CD8-positive, alpha-beta memory T cell (primary cell): ENCODE results near the gene CDK5RAP2. TPM values are rescaled to one million over a fixed set of nuclear protein-coding genes. Genes with fewer than 3 reads are reported as not detected.

ENCODE experiments used
- CTCF ChIA-PET: fragments of 350-600 bp; sonication (Branson Sonifier 250); formaldehyde crosslinking; loops from one replicate; lab custom pipeline; 2021; ENCODE audit warnings: antibody characterized with exemption; lab: Charles Lee
- POLR2A ChIA-PET: fragments of 350-600 bp; sonication (Branson Sonifier 250); formaldehyde crosslinking; loops from one replicate; lab custom pipeline; 2021; ENCODE audit warnings: antibody characterized with exemption; lab: Charles Lee
- DNase-seq, 5 donors: peaks; one replicate each; pipeline versions ENCODE4 v3.0.0 to v3.0.0-alpha.2; 2020 to 2022; ENCODE audit warnings: mixed read lengths in 1 of 5
- H3K27ac ChIP-seq: one replicate; pipeline ENCODE4 v1.7.0; 2013; ENCODE audit warnings: low read depth, mild to moderate bottlenecking, low read length, moderate library complexity
- H3K27me3 ChIP-seq: 2 replicates; pipeline ENCODE4 v1.7.0; 2013; ENCODE audit warnings: low read length, mild to moderate bottlenecking; ENCODE audit not compliant: insufficient read depth, poor library complexity, severe bottlenecking
- H3K36me3 ChIP-seq: 2 replicates; pipeline ENCODE4 v1.7.0; 2013; ENCODE audit warnings: mild to moderate bottlenecking, low read length, moderate library complexity; ENCODE audit not compliant: insufficient read depth
- H3K4me1 ChIP-seq: 2 replicates; pipeline ENCODE4 v1.7.0; 2013; ENCODE audit warnings: mild to moderate bottlenecking, low read length, moderate library complexity; ENCODE audit not compliant: insufficient read depth
- H3K4me3 ChIP-seq: 2 replicates; pipeline ENCODE4 v1.7.0; 2013; ENCODE audit warnings: mild to moderate bottlenecking, low read length
- H3K9me3 ChIP-seq: 2 replicates; pipeline ENCODE4 v1.7.0; 2013; ENCODE audit warnings: mild to moderate bottlenecking, low read length
- H3K27ac Mint-ChIP-seq, 8 donors: one replicate each; pipeline ENCODE4 v1.8.0; 2020 to 2021; ENCODE audit warnings: mixed read lengths in 8 of 8, mild to moderate bottlenecking in 6 of 8, inconsistent platforms in 3 of 8, moderate library complexity in 3 of 8
- H3K27me3 Mint-ChIP-seq, 2 donors: one replicate each; pipeline ENCODE4 v1.8.0; 2020 to 2021; ENCODE audit warnings: mixed read lengths in 2 of 2, mild to moderate bottlenecking in 1 of 2, moderate library complexity in 1 of 2
- H3K36me3 Mint-ChIP-seq, 3 donors: one replicate each; pipeline ENCODE4 v1.8.0; 2020 to 2021; ENCODE audit warnings: mixed read lengths in 3 of 3, inconsistent platforms in 1 of 3, mild to moderate bottlenecking in 1 of 3
- H3K4me1 Mint-ChIP-seq, 3 donors: one replicate each; pipeline ENCODE4 v1.8.0; 2020 to 2021; ENCODE audit warnings: mixed read lengths in 3 of 3, inconsistent platforms in 1 of 3, mild to moderate bottlenecking in 1 of 3
- H3K4me3 Mint-ChIP-seq, 7 donors: one replicate each; pipeline ENCODE4 v1.8.0; 2020 to 2021; ENCODE audit warnings: mixed read lengths in 7 of 7, mild to moderate bottlenecking in 6 of 7, moderate library complexity in 4 of 7, inconsistent platforms in 2 of 7
- H3K9me3 Mint-ChIP-seq, 5 donors: one replicate each; pipeline ENCODE4 v1.8.0; 2020 to 2022; ENCODE audit warnings: mixed read lengths in 5 of 5, mild to moderate bottlenecking in 3 of 5, moderate library complexity in 2 of 5, inconsistent platforms in 1 of 5
- polyA plus RNA-seq: library from polyadenylated mRNA; unstranded; fragments of 300-500 nt; fragmentation: Illumina TruSeq; gene quantifications from one replicate; pipeline ENCODE4 v1.2.3, GENCODE V29; 2021
- total RNA-seq, 2 experiments: library from RNA; stranded (reverse); gene quantifications; one replicate each; pipeline ENCODE4 v1.2.3, GENCODE V29; 2021

Gene CDK5RAP2
- total and polyA plus RNA-seq, 3 experiments from 2014 or later = 34.0 to 56.8 (median 56.6) TPM

DNA sequence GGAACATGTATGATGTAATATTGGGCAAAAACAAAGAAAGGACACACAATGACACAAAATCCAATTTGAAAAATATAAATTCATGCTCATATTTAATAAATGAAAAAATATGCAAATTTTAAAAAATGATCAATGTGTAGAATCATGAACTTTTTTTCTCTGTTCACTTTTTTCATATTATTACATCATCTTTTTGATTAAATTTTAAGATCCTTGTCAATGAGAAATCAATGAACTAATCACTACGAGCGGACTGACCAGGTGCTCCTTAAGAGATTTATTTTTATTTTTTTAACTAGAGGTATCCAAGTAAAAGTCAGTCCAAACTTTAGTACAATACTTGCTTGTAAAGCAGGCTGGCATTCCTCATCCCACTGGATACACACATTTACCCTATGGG is 174.1 kb downstream of the CDK5RAP2 start:
- POLR2A ChIA-PET = no interaction called here
- H3K36me3 Mint-ChIP-seq = peaks cover 35 to 91% (median 47%) of the 10 kb centered on the region in 3 donors

DNA sequence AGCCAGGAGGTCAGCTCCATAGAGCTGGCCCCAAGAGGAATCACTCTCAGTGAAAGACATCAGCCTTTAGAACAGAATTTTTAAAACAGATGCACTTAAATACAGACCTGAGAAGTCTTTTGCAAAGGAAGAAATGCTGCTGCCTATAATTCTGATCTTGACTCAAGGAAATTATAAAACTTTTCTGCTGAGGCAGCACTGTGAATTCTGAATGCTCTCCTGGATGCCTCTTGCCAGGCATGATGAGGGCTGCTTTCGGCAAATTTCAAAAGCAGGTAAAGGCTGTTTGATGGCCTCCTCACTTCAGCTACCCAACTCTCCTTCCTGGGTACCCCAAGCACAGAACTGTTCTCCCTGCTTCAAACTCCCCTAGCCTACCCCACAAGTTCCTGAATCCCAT is 174.8 kb downstream of the CDK5RAP2 start:
- H3K36me3 ChIP-seq = peaks cover 52% of the 10 kb centered on the region
- no peak overlapping the region for H3K4me3 Mint-ChIP-seq
- ChIA-PET POLR2A (no interaction called here), CTCF (no interaction called here)
- peaks cover 34 to 91% (median 44%) of the 10 kb centered on the region in 3 donors for H3K36me3 Mint-ChIP-seq
- H3K27ac Mint-ChIP-seq = peak overlapping the region in 3 of 8 donors; percentile 24 to 63 (median 27)
- H3K4me1 ChIP-seq = no peaks in the 10 kb centered on the region
- H3K27me3 Mint-ChIP-seq = no peaks in the 10 kb centered on the region
- H3K27ac ChIP-seq = no peak overlapping the region
- no peaks in the 10 kb centered on the region for H3K9me3 ChIP-seq
- no peaks in the 10 kb centered on the region for H3K9me3 Mint-ChIP-seq
- no peak overlapping the region for H3K4me3 ChIP-seq
- DNase-seq = no peak
- no peaks in the 10 kb centered on the region for H3K4me1 Mint-ChIP-seq
- no peaks in the 10 kb centered on the region for H3K27me3 ChIP-seq

More for the DNA sequence above, 174.1 kb downstream of the CDK5RAP2 start:
- CTCF ChIA-PET = no interaction called here
- no peaks in the 10 kb centered on the region for H3K27me3 ChIP-seq
- H3K9me3 ChIP-seq = no peaks in the 10 kb centered on the region
- H3K4me1 ChIP-seq = no peaks in the 10 kb centered on the region
- Mint-ChIP-seq H3K27me3 (peaks cover 0 to 3% of the 10 kb centered on the region in 2 donors), H3K9me3 (no peaks in the 10 kb centered on the region), H3K4me3 (no peak overlapping the region), H3K27ac (no peak overlapping the region), H3K4me1 (no peaks in the 10 kb centered on the region)
- no peak for DNase-seq
- no peak overlapping the region for H3K27ac ChIP-seq
- peaks cover 47% of the 10 kb centered on the region for H3K36me3 ChIP-seq
- H3K4me3 ChIP-seq = no peak overlapping the region

- no peaks in the 10 kb centered on the region for H3K27me3 Mint-ChIP-seq
- Histone ChIP-seq H3K36me3 (peaks cover 59% of the 10 kb centered on the region), H3K27ac (peak overlapping the region; percentile 28), H3K4me3 (no peak overlapping the region), H3K4me1 (no peaks in the 10 kb centered on the region), H3K27me3 (no peaks in the 10 kb centered on the region), H3K9me3 (no peaks in the 10 kb centered on the region)
- DNase-seq = no peak
- H3K9me3 Mint-ChIP-seq = no peaks in the 10 kb centered on the region
- H3K27ac Mint-ChIP-seq = peak overlapping the region in 2 of 8 donors; percentile 4 to 52
- H3K4me1 Mint-ChIP-seq = peaks cover 0 to 2% (median 0%) of the 10 kb centered on the region in 3 donors
- H3K4me3 Mint-ChIP-seq = no peak overlapping the region
- peaks cover 26 to 91% (median 51%) of the 10 kb centered on the region in 3 donors for H3K36me3 Mint-ChIP-seq
- POLR2A ChIA-PET = no interaction called here
- CTCF ChIA-PET = no interaction called here
Measured at GRCh38 chr9:120403543-120403856, 176.5 kb downstream of the CDK5RAP2 start.

GRCh38 chr9:120402741-120403542 is 177.0 kb downstream of the CDK5RAP2 start:
- Mint-ChIP-seq H3K4me3 (no peak overlapping the region), H3K4me1 (peaks cover under 1 to 2% (median 1%) of the 10 kb centered on the region in 3 donors), H3K27ac (peak overlapping the region in 3 of 8 donors; percentile 4 to 52 (median 24)), H3K36me3 (peaks cover 27 to 89% (median 51%) of the 10 kb centered on the region in 3 donors), H3K27me3 (no peaks in the 10 kb centered on the region), H3K9me3 (no peaks in the 10 kb centered on the region)
- Histone ChIP-seq H3K27ac (peak overlapping the region; percentile 2), H3K27me3 (no peaks in the 10 kb centered on the region), H3K4me3 (no peak overlapping the region), H3K9me3 (no peaks in the 10 kb centered on the region), H3K36me3 (peaks cover 56% of the 10 kb centered on the region), H3K4me1 (no peaks in the 10 kb centered on the region)
- DNase-seq = no peak
- ChIA-PET CTCF (no interaction called here), POLR2A (no interaction called here)

- ChIA-PET POLR2A (no interaction called here), CTCF (no interaction called here)
- H3K36me3 Mint-ChIP-seq = peaks cover 31 to 89% (median 47%) of the 10 kb centered on the region in 3 donors
- H3K4me1 ChIP-seq = peaks cover 4% of the 10 kb centered on the region
- peaks cover 47% of the 10 kb centered on the region for H3K36me3 ChIP-seq
- no peak overlapping the region for H3K4me3 Mint-ChIP-seq
- peaks cover 9 to 20% (median 18%) of the 10 kb centered on the region in 3 donors for H3K4me1 Mint-ChIP-seq
- H3K27ac Mint-ChIP-seq = peak overlapping the region in 3 of 8 donors; percentile 34 to 83 (median 66)
- H3K4me3 ChIP-seq = no peak overlapping the region
- H3K9me3 ChIP-seq = no peaks in the 10 kb centered on the region
- no peaks in the 10 kb centered on the region for H3K27me3 Mint-ChIP-seq
- no peak for DNase-seq
- no peak overlapping the region for H3K27ac ChIP-seq
- H3K27me3 ChIP-seq = no peaks in the 10 kb centered on the region
- no peaks in the 10 kb centered on the region for H3K9me3 Mint-ChIP-seq
Measured at GRCh38 chr9:120399940-120400339, 180.0 kb downstream of the CDK5RAP2 start.

GRCh38 chr9:120398286-120398685 is 181.7 kb downstream of the CDK5RAP2 start:
- Mint-ChIP-seq H3K36me3 (peaks cover 29 to 89% (median 48%) of the 10 kb centered on the region in 3 donors), H3K4me1 (peaks cover 22 to 32% (median 31%) of the 10 kb centered on the region in 3 donors), H3K27me3 (no peaks in the 10 kb centered on the region), H3K4me3 (no peak overlapping the region), H3K9me3 (no peaks in the 10 kb centered on the region), H3K27ac (peak overlapping the region in 3 of 8 donors; percentile 12 to 29 (median 16))
- no peak overlapping the region for H3K4me3 ChIP-seq
- no peak overlapping the region for H3K27ac ChIP-seq
- H3K27me3 ChIP-seq = no peaks in the 10 kb centered on the region
- CTCF ChIA-PET = no interaction called here
- POLR2A ChIA-PET = no interaction called here
- DNase-seq = no peak
- H3K36me3 ChIP-seq = peaks cover 58% of the 10 kb centered on the region
- H3K4me1 ChIP-seq = peaks cover 15% of the 10 kb centered on the region
- H3K9me3 ChIP-seq = no peaks in the 10 kb centered on the region

DNA sequence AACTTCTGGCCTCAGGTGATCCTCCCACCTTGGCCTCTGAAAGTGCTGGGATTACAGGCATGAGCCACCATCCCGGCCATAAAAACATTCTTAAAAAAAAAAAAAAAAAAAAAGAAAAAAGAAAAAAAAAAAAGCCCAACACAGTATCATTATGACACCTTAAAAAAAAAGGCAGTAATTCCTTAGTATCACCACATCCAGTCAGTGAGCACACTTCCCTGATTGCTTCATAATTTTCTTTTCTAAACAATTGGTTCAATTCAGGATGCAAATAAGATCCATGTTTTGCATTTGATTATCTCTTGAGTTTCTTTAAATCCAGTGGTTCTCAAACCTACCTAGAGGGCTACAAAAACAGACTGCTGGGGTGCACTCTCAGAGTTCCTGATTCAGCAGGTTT is 182.5 kb downstream of the CDK5RAP2 start:
- Histone ChIP-seq H3K27me3 (no peaks in the 10 kb centered on the region), H3K27ac (no peak overlapping the region), H3K4me3 (no peak overlapping the region), H3K9me3 (no peaks in the 10 kb centered on the region), H3K4me1 (peaks cover 15% of the 10 kb centered on the region), H3K36me3 (peaks cover 58% of the 10 kb centered on the region)
- Mint-ChIP-seq H3K36me3 (peaks cover 29 to 89% (median 46%) of the 10 kb centered on the region in 3 donors), H3K27me3 (no peaks in the 10 kb centered on the region), H3K4me1 (peaks cover 22 to 32% (median 31%) of the 10 kb centered on the region in 3 donors), H3K4me3 (no peak overlapping the region), H3K27ac (peak overlapping the region in 5 of 8 donors; percentile 16 to 55 (median 35)), H3K9me3 (no peaks in the 10 kb centered on the region)
- POLR2A ChIA-PET = no interaction called here
- CTCF ChIA-PET = no interaction called here
- no peak for DNase-seq

GRCh38 chr9:120396931-120397330 is 183.0 kb downstream of the CDK5RAP2 start:
- H3K27ac Mint-ChIP-seq = peak overlapping the region in 3 of 8 donors; percentile 23 to 72 (median 38)
- H3K36me3 ChIP-seq = peaks cover 57% of the 10 kb centered on the region
- peaks cover 27 to 89% (median 42%) of the 10 kb centered on the region in 3 donors for H3K36me3 Mint-ChIP-seq
- H3K27me3 ChIP-seq = no peaks in the 10 kb centered on the region
- no peaks in the 10 kb centered on the region for H3K9me3 Mint-ChIP-seq
- H3K4me1 ChIP-seq = peaks cover 15% of the 10 kb centered on the region
- no peaks in the 10 kb centered on the region for H3K27me3 Mint-ChIP-seq
- no peak for DNase-seq
- CTCF ChIA-PET = no interaction called here
- H3K9me3 ChIP-seq = no peaks in the 10 kb centered on the region
- H3K4me1 Mint-ChIP-seq = peaks cover 22 to 32% (median 31%) of the 10 kb centered on the region in 3 donors
- no peak overlapping the region for H3K4me3 Mint-ChIP-seq
- no peak overlapping the region for H3K27ac ChIP-seq
- POLR2A ChIA-PET = no interaction called here
- no peak overlapping the region for H3K4me3 ChIP-seq
